WTC11 (cell line): ENCODE data around the gene STPG4. TPM values are rescaled to one million over a fixed set of nuclear protein-coding genes. Genes with fewer than 3 reads are reported as not detected.

Experiments
- ATAC-seq: fragments of 200-7000 bp; cut with Tn5 transposase; 2 replicates; pipeline ENCODE4 v1.10.0; 2021; ENCODE audit warnings: mild to moderate bottlenecking, moderate library complexity
- CTCF ChIA-PET: fragments of 300-600 bp; sonication (Branson Sonifier 250); formaldehyde crosslinking; loops from one replicate; lab custom pipeline; 2021; ENCODE audit warnings: antibody characterized with exemption; lab: Charles Lee
- POLR2A ChIA-PET: fragments of 350-600 bp; sonication (Branson Sonifier 250); formaldehyde crosslinking; loops from one replicate; lab custom pipeline; 2021; ENCODE audit warnings: antibody characterized with exemption; lab: Charles Lee
- DNase-seq: peaks from one replicate; pipeline ENCODE4 v3.0.0; 2021; ENCODE audit warnings: low spot score
- H3K27ac Mint-ChIP-seq: 2 replicates; pipeline ENCODE4 v1.8.0; 2021; ENCODE audit warnings: mixed read lengths
- H3K27me3 Mint-ChIP-seq: 2 replicates; pipeline ENCODE4 v1.8.0; 2021; ENCODE audit warnings: low read depth, mild to moderate bottlenecking, moderate library complexity, mixed read lengths
- H3K36me3 Mint-ChIP-seq: 2 replicates; pipeline ENCODE4 v1.8.0; 2021; ENCODE audit warnings: mixed read lengths
- H3K4me1 Mint-ChIP-seq: 2 replicates; pipeline ENCODE4 v1.8.0; 2022; ENCODE audit warnings: mixed read lengths
- H3K4me3 Mint-ChIP-seq: 2 replicates; pipeline ENCODE4 v1.8.0; 2021; ENCODE audit warnings: mild to moderate bottlenecking, moderate library complexity, mixed read lengths
- H3K9me3 Mint-ChIP-seq: 2 replicates; pipeline ENCODE4 v1.8.0; 2021; ENCODE audit warnings: mixed read lengths
- ATF1 ChIP-seq: sonication (generic); formaldehyde crosslinking; IDR thresholded peaks from 2 replicates; pipeline ENCODE4 v1.8.1; 2023; ENCODE audit warnings: mild to moderate bottlenecking, moderate library complexity, missing genetic modification reagents
- EMX1 ChIP-seq: fragments of 250-450 bp; sonication (Bioruptor Pico); IDR thresholded peaks from 2 replicates; pipeline ENCODE4 v1.8.0; 2021; ENCODE audit warnings: mild to moderate bottlenecking
- GRHL2 ChIP-seq: fragments of 250-450 bp; sonication (Bioruptor Pico); IDR thresholded peaks from 2 replicates; pipeline ENCODE4 v1.8.0; 2022; ENCODE audit warnings: mild to moderate bottlenecking, moderate library complexity; ENCODE audit not compliant: insufficient replicate concordance, severe bottlenecking
- GTF2I ChIP-seq: fragments of 250-450 bp; sonication (Bioruptor Pico); conservative IDR thresholded peaks from 2 replicates; pipeline ENCODE4 v1.4.0; 2021; ENCODE audit warnings: mild to moderate bottlenecking
- HMGA2 ChIP-seq: fragments of 250-450 bp; sonication (Bioruptor Pico); IDR thresholded peaks from 2 replicates; pipeline ENCODE4 v1.4.0; 2021; ENCODE audit warnings: mild to moderate bottlenecking, moderate library complexity
- JAZF1 ChIP-seq: fragments of 250-450 bp; sonication (Bioruptor Pico); IDR thresholded peaks from 2 replicates; pipeline ENCODE4 v1.9.0; 2021; ENCODE audit warnings: moderate library complexity, mild to moderate bottlenecking, inconsistent platforms
- KAT7 ChIP-seq: sonication (generic); formaldehyde crosslinking; IDR thresholded peaks from 2 replicates; pipeline ENCODE4 v1.8.1; 2023; ENCODE audit warnings: missing genetic modification reagents, mild to moderate bottlenecking, borderline replicate concordance
- MYBL2 ChIP-seq: sonication (generic); formaldehyde crosslinking; IDR thresholded peaks from 2 replicates; pipeline ENCODE4 v1.8.1; 2023; ENCODE audit warnings: mild to moderate bottlenecking, moderate library complexity, missing genetic modification reagents
- NFYB ChIP-seq: sonication (generic); formaldehyde crosslinking; conservative IDR thresholded peaks from 2 replicates; pipeline ENCODE4 v1.8.0; 2022; ENCODE audit warnings: low read depth, missing genetic modification reagents
- SMAD3 ChIP-seq: sonication (generic); formaldehyde crosslinking; IDR thresholded peaks from 2 replicates; pipeline ENCODE4 v1.8.0; 2022; ENCODE audit warnings: missing genetic modification reagents, mild to moderate bottlenecking, borderline replicate concordance
- TP53 ChIP-seq: sonication (generic); formaldehyde crosslinking; IDR thresholded peaks from 2 replicates; pipeline ENCODE4 v1.8.1; 2023; ENCODE audit warnings: mild to moderate bottlenecking, missing genetic modification reagents
- ZNF317 ChIP-seq: sonication (generic); formaldehyde crosslinking; IDR thresholded peaks from 2 replicates; pipeline ENCODE4 v1.8.1; 2023; ENCODE audit warnings: low read depth, mild to moderate bottlenecking, moderate library complexity, missing genetic modification reagents, borderline replicate concordance
- ZNF396 ChIP-seq: fragments of 250-450 bp; sonication (Bioruptor Pico); IDR thresholded peaks from 2 replicates; pipeline ENCODE4 v1.8.0; 2021; ENCODE audit warnings: mild to moderate bottlenecking, moderate library complexity, borderline replicate concordance
- ZNF416 ChIP-seq: fragments of 250-450 bp; sonication (Bioruptor Pico); IDR thresholded peaks from 2 replicates; pipeline ENCODE4 v1.9.0; 2021; ENCODE audit warnings: mild to moderate bottlenecking, inconsistent platforms
- total RNA-seq: library from RNA; stranded (reverse); gene quantifications from 3 replicates; pipeline ENCODE4 v1.2.3, GENCODE V29; 2021
- TF ChIP-seq, protein P1 (sequence below): fragments of 250-450 bp; sonication (Bioruptor Pico); IDR thresholded peaks from 2 replicates; pipeline ENCODE4 v1.9.0; 2021; ENCODE audit warnings: mild to moderate bottlenecking
- TF ChIP-seq, protein P2 (sequence below): sonication (generic); formaldehyde crosslinking; IDR thresholded peaks from 2 replicates; pipeline ENCODE4 v1.8.1; 2022; ENCODE audit warnings: low read depth, missing genetic modification reagents, borderline replicate concordance
- TF ChIP-seq, protein P3 (sequence below): sonication (generic); formaldehyde crosslinking; IDR thresholded peaks from 2 replicates; pipeline ENCODE4 v1.8.0; 2022; ENCODE audit warnings: missing genetic modification reagents
- TF ChIP-seq, protein P4 (sequence below): sonication (generic); formaldehyde crosslinking; IDR thresholded peaks from 2 replicates; pipeline ENCODE4 v1.8.0; 2023; ENCODE audit warnings: missing genetic modification reagents, mild to moderate bottlenecking, borderline replicate concordance
- TF ChIP-seq, protein P5 (sequence below): sonication (generic); formaldehyde crosslinking; IDR thresholded peaks from 2 replicates; pipeline ENCODE4 v1.8.1; 2023; ENCODE audit warnings: mild to moderate bottlenecking, missing genetic modification reagents, moderate library complexity
- TF ChIP-seq, protein P6 (sequence below): fragments of 250-450 bp; sonication (Bioruptor Pico); IDR thresholded peaks from 2 replicates; pipeline ENCODE4 v1.9.0; 2021; ENCODE audit warnings: moderate library complexity, mild to moderate bottlenecking, inconsistent platforms, borderline replicate concordance

The STPG4 gene
- total RNA-seq, 1 experiment from 2014 or later, result not detected

DNA sequence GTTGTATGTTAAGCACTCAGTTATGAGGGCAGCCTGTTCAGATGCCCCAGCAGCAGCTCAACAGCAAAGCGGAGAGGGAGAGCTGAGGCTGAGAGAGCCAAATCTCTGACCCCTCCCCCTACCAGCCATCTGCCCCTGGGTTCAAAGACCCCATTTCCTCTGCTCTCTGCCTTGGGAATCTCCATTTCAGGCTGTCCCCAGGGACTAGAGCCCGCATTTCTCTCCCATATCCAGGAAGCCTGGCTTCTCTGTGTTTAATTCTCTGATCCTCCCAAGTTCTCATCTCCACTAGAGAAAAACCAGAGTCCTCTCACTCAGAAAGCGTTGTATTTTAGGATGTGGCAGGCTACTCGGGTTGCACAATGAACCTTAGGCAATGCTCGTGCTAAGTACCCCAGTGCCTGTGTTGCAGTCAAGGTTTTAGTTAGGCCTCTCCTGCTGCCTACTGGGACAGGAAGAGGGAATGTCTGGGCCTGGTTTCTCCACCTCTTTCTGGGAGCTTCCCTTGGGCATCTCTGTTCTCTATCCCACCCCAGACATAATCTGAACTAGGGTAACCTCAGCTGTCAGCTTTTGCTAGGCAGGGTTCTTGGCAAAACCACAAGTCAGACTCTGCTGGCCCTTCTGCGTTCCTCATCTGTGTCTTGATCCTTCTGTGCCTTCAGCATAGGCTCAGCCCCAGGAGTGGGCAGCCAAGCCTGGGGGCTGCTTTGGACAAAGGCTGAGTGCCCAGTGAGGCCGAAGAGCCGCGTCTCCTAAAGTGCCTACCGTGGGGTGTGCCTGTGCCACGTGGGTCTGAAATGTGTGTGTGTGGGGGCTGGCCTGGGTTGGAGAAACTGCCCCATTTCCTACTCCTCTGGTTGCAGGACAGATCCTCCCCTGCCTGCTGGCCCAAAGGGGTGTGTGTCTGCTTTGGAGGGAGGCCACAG, 96.8 kb downstream of the STPG4 start:
- no peaks in the 10 kb centered on the region for H3K9me3 Mint-ChIP-seq
- CTCF ChIA-PET, result interaction anchor here (0.6 to 1.9 kb wide), 3 partner anchors 69 to 265 kb away, joined by 3 to 5 read pairs (median 3); no protein-coding TSS in a partner anchor
- DNase-seq, result no peak
- peak overlapping the region; percentile 43 for H3K27ac Mint-ChIP-seq
- H3K4me3 Mint-ChIP-seq, result no peak overlapping the region
- TF ChIP-seq TP53 (CRISPR knock-in tag) (no peak), ZNF416 (CRISPR knock-in tag) (no peak), NFYB (CRISPR knock-in tag) (no peak), HMGA2 (CRISPR knock-in tag) (no peak), GTF2I (CRISPR knock-in tag) (no peak), SMAD3 (CRISPR knock-in tag) (no peak), ZNF317 (no peak), KAT7 (CRISPR knock-in tag) (no peak), GRHL2 (CRISPR knock-in tag) (no peak), EMX1 (no peak), ATF1 (CRISPR knock-in tag) (no peak), MYBL2 (CRISPR knock-in tag) (no peak), ZNF396 (CRISPR knock-in tag) (no peak), JAZF1 (CRISPR knock-in tag) (no peak)
- TF ChIP-seq, protein P1, sequence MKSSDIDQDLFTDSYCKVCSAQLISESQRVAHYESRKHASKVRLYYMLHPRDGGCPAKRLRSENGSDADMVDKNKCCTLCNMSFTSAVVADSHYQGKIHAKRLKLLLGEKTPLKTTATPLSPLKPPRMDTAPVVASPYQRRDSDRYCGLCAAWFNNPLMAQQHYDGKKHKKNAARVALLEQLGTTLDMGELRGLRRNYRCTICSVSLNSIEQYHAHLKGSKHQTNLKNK (CRISPR knock-in tag), result no peak
- TF ChIP-seq, protein P2, sequence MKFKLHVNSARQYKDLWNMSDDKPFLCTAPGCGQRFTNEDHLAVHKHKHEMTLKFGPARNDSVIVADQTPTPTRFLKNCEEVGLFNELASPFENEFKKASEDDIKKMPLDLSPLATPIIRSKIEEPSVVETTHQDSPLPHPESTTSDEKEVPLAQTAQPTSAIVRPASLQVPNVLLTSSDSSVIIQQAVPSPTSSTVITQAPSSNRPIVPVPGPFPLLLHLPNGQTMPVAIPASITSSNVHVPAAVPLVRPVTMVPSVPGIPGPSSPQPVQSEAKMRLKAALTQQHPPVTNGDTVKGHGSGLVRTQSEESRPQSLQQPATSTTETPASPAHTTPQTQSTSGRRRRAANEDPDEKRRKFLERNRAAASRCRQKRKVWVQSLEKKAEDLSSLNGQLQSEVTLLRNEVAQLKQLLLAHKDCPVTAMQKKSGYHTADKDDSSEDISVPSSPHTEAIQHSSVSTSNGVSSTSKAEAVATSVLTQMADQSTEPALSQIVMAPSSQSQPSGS (CRISPR knock-in tag), result no peak
- TF ChIP-seq, protein P3, sequence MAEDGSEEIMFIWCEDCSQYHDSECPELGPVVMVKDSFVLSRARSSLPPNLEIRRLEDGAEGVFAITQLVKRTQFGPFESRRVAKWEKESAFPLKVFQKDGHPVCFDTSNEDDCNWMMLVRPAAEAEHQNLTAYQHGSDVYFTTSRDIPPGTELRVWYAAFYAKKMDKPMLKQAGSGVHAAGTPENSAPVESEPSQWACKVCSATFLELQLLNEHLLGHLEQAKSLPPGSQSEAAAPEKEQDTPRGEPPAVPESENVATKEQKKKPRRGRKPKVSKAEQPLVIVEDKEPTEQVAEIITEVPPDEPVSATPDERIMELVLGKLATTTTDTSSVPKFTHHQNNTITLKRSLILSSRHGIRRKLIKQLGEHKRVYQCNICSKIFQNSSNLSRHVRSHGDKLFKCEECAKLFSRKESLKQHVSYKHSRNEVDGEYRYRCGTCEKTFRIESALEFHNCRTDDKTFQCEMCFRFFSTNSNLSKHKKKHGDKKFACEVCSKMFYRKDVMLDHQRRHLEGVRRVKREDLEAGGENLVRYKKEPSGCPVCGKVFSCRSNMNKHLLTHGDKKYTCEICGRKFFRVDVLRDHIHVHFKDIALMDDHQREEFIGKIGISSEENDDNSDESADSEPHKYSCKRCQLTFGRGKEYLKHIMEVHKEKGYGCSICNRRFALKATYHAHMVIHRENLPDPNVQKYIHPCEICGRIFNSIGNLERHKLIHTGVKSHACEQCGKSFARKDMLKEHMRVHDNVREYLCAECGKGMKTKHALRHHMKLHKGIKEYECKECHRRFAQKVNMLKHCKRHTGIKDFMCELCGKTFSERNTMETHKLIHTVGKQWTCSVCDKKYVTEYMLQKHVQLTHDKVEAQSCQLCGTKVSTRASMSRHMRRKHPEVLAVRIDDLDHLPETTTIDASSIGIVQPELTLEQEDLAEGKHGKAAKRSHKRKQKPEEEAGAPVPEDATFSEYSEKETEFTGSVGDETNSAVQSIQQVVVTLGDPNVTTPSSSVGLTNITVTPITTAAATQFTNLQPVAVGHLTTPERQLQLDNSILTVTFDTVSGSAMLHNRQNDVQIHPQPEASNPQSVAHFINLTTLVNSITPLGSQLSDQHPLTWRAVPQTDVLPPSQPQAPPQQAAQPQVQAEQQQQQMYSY, result no peak
- TF ChIP-seq, protein P4, sequence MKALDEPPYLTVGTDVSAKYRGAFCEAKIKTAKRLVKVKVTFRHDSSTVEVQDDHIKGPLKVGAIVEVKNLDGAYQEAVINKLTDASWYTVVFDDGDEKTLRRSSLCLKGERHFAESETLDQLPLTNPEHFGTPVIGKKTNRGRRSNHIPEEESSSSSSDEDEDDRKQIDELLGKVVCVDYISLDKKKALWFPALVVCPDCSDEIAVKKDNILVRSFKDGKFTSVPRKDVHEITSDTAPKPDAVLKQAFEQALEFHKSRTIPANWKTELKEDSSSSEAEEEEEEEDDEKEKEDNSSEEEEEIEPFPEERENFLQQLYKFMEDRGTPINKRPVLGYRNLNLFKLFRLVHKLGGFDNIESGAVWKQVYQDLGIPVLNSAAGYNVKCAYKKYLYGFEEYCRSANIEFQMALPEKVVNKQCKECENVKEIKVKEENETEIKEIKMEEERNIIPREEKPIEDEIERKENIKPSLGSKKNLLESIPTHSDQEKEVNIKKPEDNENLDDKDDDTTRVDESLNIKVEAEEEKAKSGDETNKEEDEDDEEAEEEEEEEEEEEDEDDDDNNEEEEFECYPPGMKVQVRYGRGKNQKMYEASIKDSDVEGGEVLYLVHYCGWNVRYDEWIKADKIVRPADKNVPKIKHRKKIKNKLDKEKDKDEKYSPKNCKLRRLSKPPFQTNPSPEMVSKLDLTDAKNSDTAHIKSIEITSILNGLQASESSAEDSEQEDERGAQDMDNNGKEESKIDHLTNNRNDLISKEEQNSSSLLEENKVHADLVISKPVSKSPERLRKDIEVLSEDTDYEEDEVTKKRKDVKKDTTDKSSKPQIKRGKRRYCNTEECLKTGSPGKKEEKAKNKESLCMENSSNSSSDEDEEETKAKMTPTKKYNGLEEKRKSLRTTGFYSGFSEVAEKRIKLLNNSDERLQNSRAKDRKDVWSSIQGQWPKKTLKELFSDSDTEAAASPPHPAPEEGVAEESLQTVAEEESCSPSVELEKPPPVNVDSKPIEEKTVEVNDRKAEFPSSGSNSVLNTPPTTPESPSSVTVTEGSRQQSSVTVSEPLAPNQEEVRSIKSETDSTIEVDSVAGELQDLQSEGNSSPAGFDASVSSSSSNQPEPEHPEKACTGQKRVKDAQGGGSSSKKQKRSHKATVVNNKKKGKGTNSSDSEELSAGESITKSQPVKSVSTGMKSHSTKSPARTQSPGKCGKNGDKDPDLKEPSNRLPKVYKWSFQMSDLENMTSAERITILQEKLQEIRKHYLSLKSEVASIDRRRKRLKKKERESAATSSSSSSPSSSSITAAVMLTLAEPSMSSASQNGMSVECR, result no peak
- TF ChIP-seq, protein P5, sequence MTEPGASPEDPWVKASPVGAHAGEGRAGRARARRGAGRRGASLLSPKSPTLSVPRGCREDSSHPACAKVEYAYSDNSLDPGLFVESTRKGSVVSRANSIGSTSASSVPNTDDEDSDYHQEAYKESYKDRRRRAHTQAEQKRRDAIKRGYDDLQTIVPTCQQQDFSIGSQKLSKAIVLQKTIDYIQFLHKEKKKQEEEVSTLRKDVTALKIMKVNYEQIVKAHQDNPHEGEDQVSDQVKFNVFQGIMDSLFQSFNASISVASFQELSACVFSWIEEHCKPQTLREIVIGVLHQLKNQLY (CRISPR knock-in tag), result no peak
- TF ChIP-seq, protein P6, sequence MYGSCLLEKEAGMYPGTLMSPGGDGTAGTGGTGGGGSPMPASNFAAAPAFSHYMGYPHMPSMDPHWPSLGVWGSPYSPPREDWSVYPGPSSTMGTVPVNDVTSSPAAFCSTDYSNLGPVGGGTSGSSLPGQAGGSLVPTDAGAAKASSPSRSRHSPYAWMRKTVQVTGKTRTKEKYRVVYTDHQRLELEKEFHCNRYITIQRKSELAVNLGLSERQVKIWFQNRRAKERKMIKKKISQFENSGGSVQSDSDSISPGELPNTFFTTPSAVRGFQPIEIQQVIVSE (CRISPR knock-in tag), result no peak
- TF ChIP-seq, all 79 proteins: peak for 0
- H3K4me1 Mint-ChIP-seq, result peaks cover 26% of the 10 kb centered on the region
- POLR2A ChIA-PET, result interaction anchor here (1.0 kb wide), 1 partner anchor 13 kb away, joined by 3 read pairs; no protein-coding TSS in a partner anchor
- peak; percentile 23 for ATAC-seq
- no peaks in the 10 kb centered on the region for H3K27me3 Mint-ChIP-seq
- H3K36me3 Mint-ChIP-seq, result no peaks in the 10 kb centered on the region
